ENCODE data around the gene ERG.

ERG gene

DNA sequence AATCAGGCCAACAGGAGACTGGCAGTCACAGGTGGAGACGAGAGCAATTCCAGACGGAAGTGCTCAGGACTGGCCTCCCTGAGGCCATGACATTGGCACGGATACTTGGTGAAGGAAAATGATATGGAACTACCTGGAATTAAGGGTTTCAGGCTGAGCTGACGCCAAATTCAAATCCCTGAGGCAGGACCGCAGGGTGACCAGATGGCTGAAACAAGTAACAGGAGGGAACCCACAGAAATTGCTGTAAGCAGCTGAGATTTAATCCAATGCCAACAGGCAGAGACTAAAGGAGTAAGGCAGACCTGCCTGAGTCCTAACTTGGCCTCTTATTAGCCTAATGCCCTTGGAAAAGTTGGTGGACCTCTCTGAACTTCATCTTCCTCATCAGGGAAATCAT lies 76.2 kb downstream of the ERG start:
- H3K27ac ChIP-seq = no peak overlapping the region
- TF ChIP-seq CTCF (conservative IDR thresholded peaks at IDR 0.05) = no peak
- TF ChIP-seq ZFX (IDR thresholded peaks at IDR 0.05) = no peak

DNA sequence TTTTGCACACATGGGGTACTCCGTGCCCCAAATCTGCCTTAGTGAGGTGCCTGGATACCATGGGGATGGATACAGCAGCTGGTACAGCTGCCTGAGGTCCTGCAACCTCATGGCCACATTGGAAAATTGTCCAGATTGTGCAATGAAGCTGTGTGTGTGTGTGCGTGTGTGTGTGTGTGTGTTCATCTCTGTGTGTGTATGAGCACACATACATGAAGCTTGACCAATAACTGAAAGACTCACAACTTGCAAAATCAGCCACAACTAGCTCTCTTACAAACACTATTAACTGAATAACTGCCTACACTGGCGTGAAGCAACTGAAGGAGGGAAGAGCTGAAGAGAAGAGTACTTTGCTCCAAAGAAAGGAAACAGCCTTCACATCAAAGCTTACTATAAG lies 78.1 kb downstream of the ERG start:
- H3K27ac ChIP-seq = no peak overlapping the region
- no peak for TF ChIP-seq CTCF (conservative IDR thresholded peaks at IDR 0.05)
- TF ChIP-seq ZFX (IDR thresholded peaks at IDR 0.05) = no peak

GRCh38 chr21:38417726-38418125 lies 80.6 kb downstream of the ERG start:
- TF ChIP-seq ZFX (IDR thresholded peaks at IDR 0.05) (no peak), CTCF (conservative IDR thresholded peaks at IDR 0.05) (no peak)
- H3K27ac ChIP-seq = no peak overlapping the region

- no peak overlapping the region for H3K27ac ChIP-seq
- TF ChIP-seq ZFX (IDR thresholded peaks at IDR 0.05) (no peak), CTCF (conservative IDR thresholded peaks at IDR 0.05) (no peak)
Measured at GRCh38 chr21:38416791-38417190, 81.5 kb downstream of the ERG start.

GRCh38 chr21:38413958-38414548 lies 84.2 kb downstream of the ERG start:
- TF ChIP-seq CTCF (conservative IDR thresholded peaks at IDR 0.05) (no peak), ZFX (IDR thresholded peaks at IDR 0.05) (no peak)
- no peak overlapping the region for H3K27ac ChIP-seq

DNA sequence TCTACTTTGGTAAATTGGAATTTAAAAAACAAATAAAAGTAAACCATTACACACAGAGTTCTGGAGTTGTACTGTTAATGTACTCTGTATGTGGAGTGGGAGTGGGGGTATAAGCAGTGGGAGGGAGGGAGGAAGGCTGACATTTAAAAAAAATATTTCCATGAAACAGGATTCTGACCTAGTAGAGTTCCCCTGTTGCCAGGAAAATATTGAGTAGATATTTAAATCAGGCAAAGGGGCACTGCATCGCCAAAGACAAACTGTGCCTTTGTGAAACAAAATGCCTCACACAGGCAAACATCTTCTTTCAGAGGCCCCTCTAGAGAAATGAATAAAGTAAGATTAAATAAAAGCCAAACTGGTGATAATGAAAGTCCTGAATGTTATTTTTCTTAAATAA lies 87.8 kb downstream of the ERG start:
- no peak for TF ChIP-seq CTCF (conservative IDR thresholded peaks at IDR 0.05)
- TF ChIP-seq ZFX (IDR thresholded peaks at IDR 0.05) = no peak
- H3K27ac ChIP-seq = no peak overlapping the region

GRCh38 chr21:38409907-38410306 lies 88.4 kb downstream of the ERG start:
- TF ChIP-seq CTCF (conservative IDR thresholded peaks at IDR 0.05) (no peak), ZFX (IDR thresholded peaks at IDR 0.05) (no peak)
- H3K27ac ChIP-seq = no peak overlapping the region
